ENCODE results near the gene DES.

DES gene

GRCh38 chr2:219430633-219431615 is 12.7 kb downstream of the DES start:
- H3K9me3 ChIP-seq (replicated peaks in 1 of 11) = no peaks in the 10 kb centered on the region
- H3K27ac ChIP-seq = no peak overlapping the region
- H3K4me1 ChIP-seq = peaks cover 0 to 8% (median 3%) of the 10 kb centered on the region in 10 experiments; a peak in 7 of 20 replicates
- H4K20me1 ChIP-seq = peaks cover 0 to 14% (median 0%) of the 10 kb centered on the region in 11 experiments; a peak in 1 of 22 replicates
- peak overlapping the region in 4 of 11 experiments; percentile 1 to 28 (median 16); a peak in 3 of 22 replicates for H3K4me2 ChIP-seq
- no peak overlapping the region for H3K4me3 ChIP-seq
- TF ChIP-seq Cebpa-rat (IDR thresholded peaks at IDR 0.05) = no peak
- peaks cover 22 to 29% (median 24%) of the 10 kb centered on the region in 11 experiments for H3K27me3 ChIP-seq
- no peaks in the 10 kb centered on the region for H3K36me3 ChIP-seq
- peak overlapping the region in 2 of 11 experiments; percentile 21 to 63; a peak in 2 of 22 replicates for H3K9ac ChIP-seq

- H3K9me3 ChIP-seq (replicated peaks in 1 of 11) = no peaks in the 10 kb centered on the region
- peaks cover 0 to 14% (median 0%) of the 10 kb centered on the region in 11 experiments; a peak in 2 of 22 replicates for H4K20me1 ChIP-seq
- no peak overlapping the region for H3K4me2 ChIP-seq
- no peak for TF ChIP-seq Cebpa-rat (IDR thresholded peaks at IDR 0.05)
- peaks cover 0 to 19% (median 10%) of the 10 kb centered on the region in 10 experiments; a peak in 13 of 20 replicates for H3K4me1 ChIP-seq
- no peak overlapping the region for H3K9ac ChIP-seq
- no peak overlapping the region for H3K4me3 ChIP-seq
- no peak overlapping the region for H3K27ac ChIP-seq
- peaks cover 28 to 45% (median 32%) of the 10 kb centered on the region in 11 experiments for H3K27me3 ChIP-seq
- H3K36me3 ChIP-seq = no peaks in the 10 kb centered on the region
These were observed 15.7 kb downstream of the DES start for GRCh38 chr2:219433666-219434467.

GRCh38 chr2:219434468-219434717 is 16.2 kb downstream of the DES start:
- Histone ChIP-seq H3K27me3 (peaks cover 28 to 45% (median 32%) of the 10 kb centered on the region in 11 experiments), H3K27ac (no peak overlapping the region), H3K4me3 (no peak overlapping the region), H4K20me1 (peaks cover 0 to 14% (median 0%) of the 10 kb centered on the region in 11 experiments; a peak in 3 of 22 replicates), H3K4me1 (peaks cover 0 to 19% (median 10%) of the 10 kb centered on the region in 10 experiments; a peak in 13 of 20 replicates), H3K36me3 (no peaks in the 10 kb centered on the region), H3K9me3 (replicated peaks in 1 of 11) (no peaks in the 10 kb centered on the region), H3K9ac (no peak overlapping the region), H3K4me2 (no peak overlapping the region)
- no peak for TF ChIP-seq Cebpa-rat (IDR thresholded peaks at IDR 0.05)

GRCh38 chr2:219434718-219435525 is 16.7 kb downstream of the DES start, which contains the start of gene SPEG:
Gene SPEG (plus strand): TSS chr2:219434843. CDS start chr2:219434978, 135 bp downstream.
- Histone ChIP-seq H3K4me1 (peaks cover 0 to 19% (median 10%) of the 10 kb centered on the region in 10 experiments; a peak in 13 of 20 replicates), H3K4me2 (no peak within 1 kb of the TSS), H3K9me3 (replicated peaks in 1 of 11) (no peaks in the 10 kb centered on the region), H3K36me3 (no peaks in the 10 kb centered on the region), H3K27ac (no peak within 1 kb of the TSS), H3K27me3 (peaks cover 28 to 45% (median 32%) of the 10 kb centered on the region in 11 experiments), H4K20me1 (peaks cover 0 to 14% (median 0%) of the 10 kb centered on the region in 11 experiments; a peak in 3 of 22 replicates), H3K4me3 (no peak within 1 kb of the TSS), H3K9ac (no peak within 1 kb of the TSS)
- TF ChIP-seq Cebpa-rat (IDR thresholded peaks at IDR 0.05) = no peak

GRCh38 chr2:219435701-219436100 is 17.5 kb downstream of the DES start:
- Histone ChIP-seq H3K27ac (no peak overlapping the region), H3K4me1 (peaks cover 0 to 19% (median 10%) of the 10 kb centered on the region in 10 experiments; a peak in 13 of 20 replicates), H3K9me3 (replicated peaks in 1 of 11) (no peaks in the 10 kb centered on the region), H3K27me3 (peaks cover 28 to 45% (median 32%) of the 10 kb centered on the region in 11 experiments), H4K20me1 (peaks cover 0 to 14% (median 0%) of the 10 kb centered on the region in 11 experiments; a peak in 3 of 22 replicates), H3K4me3 (no peak overlapping the region), H3K36me3 (no peaks in the 10 kb centered on the region), H3K9ac (no peak overlapping the region), H3K4me2 (0 out of 22 replicates have a peak overlapping the region, but pooled peaks of 1 of the 11 experiments have one; percentile 66)
- TF ChIP-seq Cebpa-rat (IDR thresholded peaks at IDR 0.05) = no peak

- H3K4me2 ChIP-seq = peak overlapping the region in 8 of 11 experiments; percentile 10 to 66 (median 48); a peak in 13 of 22 replicates
- no peak overlapping the region for H3K9ac ChIP-seq
- peaks cover 30 to 45% (median 34%) of the 10 kb centered on the region in 11 experiments for H3K27me3 ChIP-seq
- H3K27ac ChIP-seq = no peak overlapping the region
- H3K9me3 ChIP-seq (replicated peaks in 1 of 11) = no peaks in the 10 kb centered on the region
- no peaks in the 10 kb centered on the region for H3K36me3 ChIP-seq
- peaks cover 0 to 20% (median 11%) of the 10 kb centered on the region in 10 experiments; a peak in 15 of 20 replicates for H3K4me1 ChIP-seq
- no peak for TF ChIP-seq Cebpa-rat (IDR thresholded peaks at IDR 0.05)
- no peak overlapping the region for H3K4me3 ChIP-seq
- H4K20me1 ChIP-seq = peaks cover 0 to 14% (median 0%) of the 10 kb centered on the region in 11 experiments; a peak in 3 of 22 replicates
These were observed 18.3 kb downstream of the DES start for GRCh38 chr2:219436491-219436890.

GRCh38 chr2:219437141-219437540 is 19.0 kb downstream of the DES start:
- Histone ChIP-seq H3K27me3 (peaks cover 30 to 45% (median 34%) of the 10 kb centered on the region in 11 experiments), H3K27ac (no peak overlapping the region), H3K4me3 (no peak overlapping the region), H3K9ac (no peak overlapping the region), H4K20me1 (peaks cover 0 to 14% (median 0%) of the 10 kb centered on the region in 11 experiments; a peak in 3 of 22 replicates), H3K36me3 (no peaks in the 10 kb centered on the region), H3K4me1 (peaks cover 0 to 21% (median 13%) of the 10 kb centered on the region in 10 experiments; a peak in 15 of 20 replicates), H3K4me2 (peak overlapping the region in 7 of 11 experiments; percentile 10 to 66 (median 52); a peak in 10 of 22 replicates), H3K9me3 (replicated peaks in 1 of 11) (no peaks in the 10 kb centered on the region)
- TF ChIP-seq Cebpa-rat (IDR thresholded peaks at IDR 0.05) = no peak

- Histone ChIP-seq H3K9ac (no peak overlapping the region), H3K27me3 (peaks cover 30 to 45% (median 35%) of the 10 kb centered on the region in 11 experiments), H3K4me2 (no peak overlapping the region), H3K27ac (no peak overlapping the region), H4K20me1 (peaks cover 0 to 14% (median 0%) of the 10 kb centered on the region in 11 experiments; a peak in 3 of 22 replicates), H3K36me3 (no peaks in the 10 kb centered on the region), H3K4me1 (peaks cover 0 to 23% (median 14%) of the 10 kb centered on the region in 10 experiments; a peak in 15 of 20 replicates), H3K4me3 (no peak overlapping the region), H3K9me3 (replicated peaks in 1 of 11) (no peaks in the 10 kb centered on the region)
- TF ChIP-seq Cebpa-rat (IDR thresholded peaks at IDR 0.05) = no peak
These were observed 19.6 kb downstream of the DES start for GRCh38 chr2:219437690-219438206.

Data from BLaER1 treated with 17β-estradiol and CSF1 and Interleukin-3, amounts not matched to agents 10 nM and 100 nM (cell line).